ENCODE results near the gene TOX2. TPM values are rescaled to one million over a fixed set of nuclear protein-coding genes. Genes with fewer than 3 reads are reported as not detected.

Gene TOX2
- total and polyA plus RNA-seq, 2 of the 4 experiments (the other 2 are of a cell fraction): 1.3 to 17.5 TPM

- Histone ChIP-seq H3K9me1 (ENCODE audit: insufficient read depth, low read length) (peaks cover 21% of the 10 kb centered on the region), H3K56ac (ENCODE audit: extremely low read depth, insufficient read depth, low read length) (no peak overlapping the region), H2AK9ac (replicated peaks; ENCODE audit: low read depth, low read length, poor library complexity) (no peak overlapping the region), H4K8ac (ENCODE audit: low read depth in 2 of 2, low read length in 2 of 2) (no peak overlapping the region), H2BK120ac (ENCODE audit: low read depth, low read length) (no peak overlapping the region), H3K36me3 (ENCODE audit: control insufficient read depth, insufficient read depth, low read length) (peaks cover 5% of the 10 kb centered on the region; the same call in 1 of the 2 replicates), H2BK15ac (ENCODE audit: low read depth, low read length) (no peak overlapping the region), H3K23ac (ENCODE audit: low read depth, low read length) (no peak overlapping the region), H3K27ac (ENCODE audit: insufficient read depth, low read length) (no peak overlapping the region), H4K91ac (ENCODE audit: insufficient read depth, low read depth, low read length) (no peak overlapping the region), H2BK5ac (ENCODE audit: low read depth, low read length, poor library complexity, severe bottlenecking) (no peak overlapping the region), H3K9ac (ENCODE audit: low read depth, low read length) (no peak overlapping the region), H3K4me3 (ENCODE audit: insufficient read depth, low read depth, low read length) (no peak overlapping the region), H3K4ac (ENCODE audit: low read depth, low read length) (no peak overlapping the region), H3K4me2 (ENCODE audit: low read depth, low read length) (no peak overlapping the region), H3K79me1 (ENCODE audit: low read depth in 1 of 2, low read length in 2 of 2) (peaks cover 18 to 71% of the 10 kb centered on the region in 2 experiments), H3K9me3 (ENCODE audit: control insufficient read depth, insufficient read depth, low read length) (no peaks in the 10 kb centered on the region), H3K14ac (replicated peaks; ENCODE audit: low read depth, low read length) (no peak overlapping the region), H3K4me1 (ENCODE audit: control insufficient read depth, insufficient read depth, low read length) (peaks cover 10% of the 10 kb centered on the region), H2AFZ (replicated peaks; ENCODE audit: low read length, poor library complexity) (no peak overlapping the region), H3K18ac (ENCODE audit: low read depth, low read length) (no peak overlapping the region), H2AK5ac (ENCODE audit: low read depth, low read length) (no peak overlapping the region), H4K5ac (ENCODE audit: low read depth, low read length) (no peak overlapping the region), H2BK20ac (ENCODE audit: low read depth, low read length) (no peak overlapping the region), H4K20me1 (ENCODE audit: insufficient read depth, low read length) (0 out of 2 replicates have a peak, but pooled peaks cover 7% of the 10 kb centered on the region), H3K27me3 (ENCODE audit: control insufficient read depth, insufficient read depth, low read length) (no peaks in the 10 kb centered on the region)
- POLR2A ChIA-PET (ENCODE audit: unreplicated experiment): no interaction called here
- WGBS, 2 experiments (ENCODE audit: extremely low coverage in 2 of 2, insufficient read length in 1 of 2): no CpG with 5 or more reads among the region's 4 CpGs
- TF ChIP-seq CEBPB (IDR thresholded peaks at IDR 0.05; ENCODE audit: low read depth, low read length): no peak
- TF ChIP-seq FOS (IDR thresholded peaks at IDR 0.05; ENCODE audit: low read depth, low read length): no peak
- TF ChIP-seq NFE2L2 (IDR thresholded peaks at IDR 0.05; ENCODE audit: low read depth, low read length): no peak
- no peak for TF ChIP-seq CTCF (conservative IDR thresholded peaks at IDR 0.05; ENCODE audit: low read depth, low read length)
- TF ChIP-seq MAZ (IDR thresholded peaks at IDR 0.05; ENCODE audit: borderline replicate concordance, low read depth, low read length): no peak
- TF ChIP-seq RAD21 (IDR thresholded peaks at IDR 0.05; ENCODE audit: low read length): no peak
- TF ChIP-seq BHLHE40 (IDR thresholded peaks at IDR 0.05; ENCODE audit: low read depth, low read length): no peak
- TF ChIP-seq MAFK (IDR thresholded peaks at IDR 0.05; ENCODE audit: low read depth, low read length): no peak
- TF ChIP-seq RCOR1 (IDR thresholded peaks at IDR 0.05; ENCODE audit: insufficient replicate concordance, low read length): no peak
- TF ChIP-seq CHD1 (IDR thresholded peaks at IDR 0.05; ENCODE audit: low read depth, low read length): no peak
- TF ChIP-seq, protein P1, sequence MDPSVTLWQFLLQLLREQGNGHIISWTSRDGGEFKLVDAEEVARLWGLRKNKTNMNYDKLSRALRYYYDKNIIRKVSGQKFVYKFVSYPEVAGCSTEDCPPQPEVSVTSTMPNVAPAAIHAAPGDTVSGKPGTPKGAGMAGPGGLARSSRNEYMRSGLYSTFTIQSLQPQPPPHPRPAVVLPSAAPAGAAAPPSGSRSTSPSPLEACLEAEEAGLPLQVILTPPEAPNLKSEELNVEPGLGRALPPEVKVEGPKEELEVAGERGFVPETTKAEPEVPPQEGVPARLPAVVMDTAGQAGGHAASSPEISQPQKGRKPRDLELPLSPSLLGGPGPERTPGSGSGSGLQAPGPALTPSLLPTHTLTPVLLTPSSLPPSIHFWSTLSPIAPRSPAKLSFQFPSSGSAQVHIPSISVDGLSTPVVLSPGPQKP (IDR thresholded peaks at IDR 0.05; ENCODE audit: borderline replicate concordance, low read depth, low read length): no peak
- no peak for TF ChIP-seq RFX5 (IDR thresholded peaks at IDR 0.05; ENCODE audit: low read depth, low read length)
- TF ChIP-seq POLR2A (IDR thresholded peaks at IDR 0.05; ENCODE audit: low read depth, low read length): no peak
- no peak for TF ChIP-seq SMC3 (IDR thresholded peaks at IDR 0.05; ENCODE audit: low read depth, low read length)
- TF ChIP-seq, protein P2, sequence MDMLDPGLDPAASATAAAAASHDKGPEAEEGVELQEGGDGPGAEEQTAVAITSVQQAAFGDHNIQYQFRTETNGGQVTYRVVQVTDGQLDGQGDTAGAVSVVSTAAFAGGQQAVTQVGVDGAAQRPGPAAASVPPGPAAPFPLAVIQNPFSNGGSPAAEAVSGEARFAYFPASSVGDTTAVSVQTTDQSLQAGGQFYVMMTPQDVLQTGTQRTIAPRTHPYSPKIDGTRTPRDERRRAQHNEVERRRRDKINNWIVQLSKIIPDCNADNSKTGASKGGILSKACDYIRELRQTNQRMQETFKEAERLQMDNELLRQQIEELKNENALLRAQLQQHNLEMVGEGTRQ (IDR thresholded peaks at IDR 0.05; ENCODE audit: low read depth, low read length): no peak
- BruUV-seq (replicated peaks): no TSS peak
- dilution Hi-C loops (cut with HindIII; ENCODE audit: low sequenced_read_pairs, unreplicated experiment): no loop called here
- intact Hi-C loops (cut with micrococcal nuclease): no loop called here
- CTCF ChIA-PET: interaction anchor here (0.6 kb wide), 1 partner anchor 135 kb away, joined by 3 read pairs; no protein-coding TSS in a partner anchor
- in situ Hi-C loops (cut with MboI; ENCODE audit: low sequenced_read_pairs): no loop called here
- ATAC-seq (ENCODE audit: low read depth): no peak
- DNase-seq: no peak
These were observed 65.0 kb downstream of the TOX2 start for GRCh38 chr20:43979576-43980105.

Measured in IMR-90 (cell line).